ENCODE measurements around the gene DAZL.

The DAZL gene

GRCh38 chr3:16595778-16596177, 9.4 kb downstream of the DAZL start:
- no peak for DNase-seq (ENCODE audit: low read depth in 2 of 2)

GRCh38 chr3:16589867-16590624, 15.2 kb downstream of the DAZL start:
- no peak for DNase-seq (ENCODE audit: low read depth in 2 of 2)

- no peak for DNase-seq (ENCODE audit: low read depth in 2 of 2)
These were observed 16.1 kb downstream of the DAZL start for GRCh38 chr3:16589120-16589519.

GRCh38 chr3:16587681-16588060, 17.6 kb downstream of the DAZL start:
- DNase-seq (ENCODE audit: low read depth in 2 of 2), result no peak

GRCh38 chr3:16587047-16587680, 18.1 kb downstream of the DAZL start:
- no peak for DNase-seq (ENCODE audit: low read depth in 2 of 2)

- no peak for DNase-seq (ENCODE audit: low read depth in 2 of 2)
These were observed 20.3 kb downstream of the DAZL start for GRCh38 chr3:16584880-16585279.

GRCh38 chr3:16583551-16583950, 21.7 kb downstream of the DAZL start:
- DNase-seq (ENCODE audit: low read depth in 2 of 2), result no peak

GRCh38 chr3:16570113-16570512, 35.1 kb downstream of the DAZL start:
- DNase-seq (ENCODE audit: low read depth in 2 of 2), result no peak

GRCh38 chr3:16568532-16568931, 36.7 kb downstream of the DAZL start:
- no peak for DNase-seq (ENCODE audit: low read depth in 2 of 2)

- DNase-seq (ENCODE audit: low read depth in 2 of 2), result no peak
These were observed 37.1 kb downstream of the DAZL start for GRCh38 chr3:16568115-16568514.

- no peak for DNase-seq (ENCODE audit: low read depth in 2 of 2)
These were observed 45.4 kb downstream of the DAZL start for GRCh38 chr3:16559653-16560365.

- DNase-seq (ENCODE audit: low read depth in 2 of 2), result no peak
These were observed 51.1 kb downstream of the DAZL start for GRCh38 chr3:16554126-16554525.

- DNase-seq (ENCODE audit: low read depth in 2 of 2), result no peak
These were observed 52.5 kb downstream of the DAZL start for GRCh38 chr3:16552757-16553156.

GRCh38 chr3:16551342-16551976, 53.8 kb downstream of the DAZL start:
- no peak for DNase-seq (ENCODE audit: low read depth in 2 of 2)

GRCh38 chr3:16550676-16551341, 54.4 kb downstream of the DAZL start:
- peak; percentile 39 to 65 for DNase-seq (ENCODE audit: low read depth in 2 of 2)

- DNase-seq (ENCODE audit: low read depth in 2 of 2), result no peak
These were observed 54.9 kb downstream of the DAZL start for GRCh38 chr3:16550305-16550675.

- no peak for DNase-seq (ENCODE audit: low read depth in 2 of 2)
These were observed 56.5 kb downstream of the DAZL start for GRCh38 chr3:16548721-16549120.

- DNase-seq (ENCODE audit: low read depth in 2 of 2), result no peak
These were observed 57.5 kb downstream of the DAZL start for GRCh38 chr3:16547561-16548357.

GRCh38 chr3:16546186-16547010, 58.8 kb downstream of the DAZL start:
- no peak for DNase-seq (ENCODE audit: low read depth in 2 of 2)
